ENCODE measurements around the gene DARS1.

DNA sequence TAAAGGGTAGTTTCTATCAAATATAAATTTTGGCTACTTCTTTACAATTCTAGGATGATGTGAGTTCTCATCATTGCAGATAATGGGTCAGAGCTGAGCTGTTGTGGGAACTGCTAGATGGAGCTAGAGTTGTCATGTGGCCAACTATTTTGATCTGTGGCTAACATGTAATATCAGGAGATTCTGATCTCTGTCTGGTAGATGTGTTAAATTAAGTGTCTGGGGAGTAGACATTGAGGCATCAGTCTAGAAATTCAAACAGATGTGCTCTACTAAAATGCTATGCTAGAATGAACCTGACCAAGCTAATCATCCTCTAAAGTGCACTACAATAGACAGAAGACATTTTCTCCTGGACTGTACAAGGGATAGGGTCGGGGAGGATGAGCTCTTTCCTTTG, 30.3 kb upstream of the DARS1 start:
- TF ChIP-seq CTCF (IDR thresholded peaks at IDR 0.05), result no peak
- no peak for TF ChIP-seq POLR2A (IDR thresholded peaks at IDR 0.05)
